Neural cell (in vitro differentiated cells): ENCODE measurements around the gene CELSR3. TPM values are rescaled to one million over a fixed set of nuclear protein-coding genes. Genes with fewer than 3 reads are reported as not detected.

ENCODE experiments used
- H2AFZ ChIP-seq: fragments of 200-600, 300-800 bp; sonication (generic), shearing (Covaris generic); 2 replicates; pipeline ENCODE4 v1.6.0; 2014; ENCODE audit warnings: low read depth, mild to moderate bottlenecking, antibody characterized with exemption, low read length, moderate library complexity
- H3F3A ChIP-seq: fragments of 200-600 bp; shearing (Covaris generic); 2 replicates; pipeline ENCODE4 v1.6.1; 2016; ENCODE audit warnings: mild to moderate bottlenecking, moderate library complexity, mixed read lengths, antibody characterized with exemption, low read length; ENCODE audit not compliant: insufficient read depth, poor library complexity, severe bottlenecking
- H3K27ac ChIP-seq: fragments of 200-600, 300-800 bp; sonication (generic), shearing (Covaris generic); 2 replicates; pipeline ENCODE4 v1.5.1; 2014; ENCODE audit warnings: mild to moderate bottlenecking, low read length, moderate library complexity
- H3K27me3 ChIP-seq: fragments of 300-800, 200-600 bp; sonication (generic), shearing (Covaris generic); 2 replicates; pipeline ENCODE4 v1.6.0; 2014; ENCODE audit warnings: mild to moderate bottlenecking, low read depth, low read length, moderate library complexity; ENCODE audit not compliant: insufficient read depth
- H3K36me3 ChIP-seq: fragments of 300-800, 200-600 bp; sonication (generic), shearing (Covaris generic); 2 replicates; pipeline ENCODE4 v1.5.1; 2014; ENCODE audit warnings: mild to moderate bottlenecking, antibody characterized with exemption, low read length, moderate library complexity; ENCODE audit not compliant: insufficient read depth
- H3K4me2 ChIP-seq: fragments of 300-800, 200-600 bp; sonication (generic), shearing (Covaris generic); 2 replicates; pipeline ENCODE4 v1.6.0; 2014; ENCODE audit warnings: mild to moderate bottlenecking, low read length
- H3K4me3 ChIP-seq: fragments of 300-800, 200-600 bp; sonication (generic), shearing (Covaris generic); 2 replicates; pipeline ENCODE4 v1.5.1; 2014; ENCODE audit warnings: mild to moderate bottlenecking, low read length, moderate library complexity
- H3K79me2 ChIP-seq: fragments of 200-600 bp; shearing (Covaris generic); replicated peaks from 2 replicates; pipeline ENCODE4 v1.6.0; 2014; ENCODE audit warnings: mild to moderate bottlenecking, low read length, moderate library complexity; ENCODE audit not compliant: insufficient read depth
- H3K9ac ChIP-seq: fragments of 300-800, 200-600 bp; sonication (generic), shearing (Covaris generic); 2 replicates; pipeline ENCODE4 v1.6.1; 2016; ENCODE audit warnings: mild to moderate bottlenecking, low read length, mixed read lengths
- H3K9me2 ChIP-seq: fragments of 200-600 bp; shearing (Covaris generic); 2 replicates; pipeline ENCODE4 v1.6.1; 2016; ENCODE audit warnings: mild to moderate bottlenecking, low read length, mixed read lengths; ENCODE audit not compliant: insufficient read depth
- H3K9me3 ChIP-seq: fragments of 200-600, 300-800 bp; sonication (generic), shearing (Covaris generic); 2 replicates; pipeline ENCODE4 v1.6.1; 2016; ENCODE audit warnings: mild to moderate bottlenecking, mixed run types, low read length, moderate library complexity, mixed read lengths
- H4K20me1 ChIP-seq: fragments of 200-600 bp; shearing (Covaris generic); 2 replicates; pipeline ENCODE4 v1.6.1; 2016; ENCODE audit warnings: mild to moderate bottlenecking, mixed run types; ENCODE audit not compliant: insufficient read depth
- CTCF ChIP-seq: fragments of 450-650 bp; IDR thresholded peaks from 2 replicates; pipeline ENCODE4 v1.5.1; 2014; ENCODE audit warnings: antibody characterized with exemption, mild to moderate bottlenecking, moderate library complexity; ENCODE audit not compliant: poor library complexity, severe bottlenecking
- EP300 ChIP-seq: fragments of 450-650 bp; conservative IDR thresholded peaks from 2 replicates; pipeline ENCODE4 v1.6.1; 2014; ENCODE audit warnings: antibody characterized with exemption, mild to moderate bottlenecking, moderate library complexity; ENCODE audit not compliant: poor library complexity, severe bottlenecking
- EZH2 ChIP-seq: fragments of 200-600, 300-800 bp; shearing (Covaris generic), sonication (generic); IDR thresholded peaks from 2 replicates; pipeline ENCODE4 v1.6.1; 2014; ENCODE audit warnings: antibody characterized with exemption, low read length, borderline replicate concordance, mild to moderate bottlenecking; ENCODE audit not compliant: insufficient read depth, poor library complexity, severe bottlenecking
- MXI1 ChIP-seq: fragments of 450-650 bp; conservative IDR thresholded peaks from 2 replicates; pipeline ENCODE4 v1.6.1; 2014; ENCODE audit warnings: antibody characterized with exemption, mild to moderate bottlenecking; ENCODE audit not compliant: poor library complexity, severe bottlenecking
- POLR2AphosphoS5 ChIP-seq: IDR thresholded peaks from 2 replicates; pipeline ENCODE4 v1.6.1; 2012
- RAD21 ChIP-seq: fragments of 450-650 bp; conservative IDR thresholded peaks from 2 replicates; pipeline ENCODE4 v1.6.1; 2014; ENCODE audit warnings: antibody characterized with exemption, mild to moderate bottlenecking, moderate library complexity
- REST ChIP-seq: IDR thresholded peaks from 2 replicates; pipeline ENCODE4 v1.6.1; 2012; ENCODE audit warnings: borderline replicate concordance
- SMC3 ChIP-seq: fragments of 450-650 bp; conservative IDR thresholded peaks from 2 replicates; pipeline ENCODE4 v1.6.1; 2014; ENCODE audit warnings: antibody characterized with exemption, mild to moderate bottlenecking, moderate library complexity; ENCODE audit not compliant: poor library complexity
- TAF1 ChIP-seq: IDR thresholded peaks from 2 replicates; pipeline ENCODE4 v1.6.1; 2012; ENCODE audit warnings: low read depth
- polyA plus RNA-seq: library from polyadenylated mRNA; depleted of rRNA; stranded (reverse); fragments of >200 nt; gene quantifications from 2 replicates; pipeline ENCODE4 v1.2.3, GENCODE V29; 2014

The CELSR3 gene
- polyA plus RNA-seq, 1 donor from 2014 or later, result 54.9 TPM

- H3K9ac ChIP-seq, result peak overlapping the region; percentile 92
Measured at GRCh38 chr3:48662145-48662752, 437 bp downstream of the CELSR3 start.

More at GRCh38 chr3:48662145-48662752, 437 bp downstream of the CELSR3 start:
- H3K27me3 ChIP-seq, result no peaks in the 10 kb centered on the region
- H4K20me1 ChIP-seq, result no peaks in the 10 kb centered on the region
- H3K4me3 ChIP-seq, result peak overlapping the region; percentile 73
- peaks cover 29% of the 10 kb centered on the region for H3K9me3 ChIP-seq
- no peaks in the 10 kb centered on the region for H3F3A ChIP-seq
- TF ChIP-seq REST, result no peak
- no peak for TF ChIP-seq EP300
- no peak for TF ChIP-seq MXI1
- no peak for TF ChIP-seq RAD21
- no peak for TF ChIP-seq CTCF
- no peak for TF ChIP-seq SMC3
- no peak for TF ChIP-seq EZH2
- no peak for TF ChIP-seq TAF1
- no peak for TF ChIP-seq POLR2AphosphoS5
- peaks cover 33% of the 10 kb centered on the region for H3K79me2 ChIP-seq
- peaks cover 39% of the 10 kb centered on the region for H3K36me3 ChIP-seq
- H2AFZ ChIP-seq, result peak overlapping the region; percentile 21
- H3K4me2 ChIP-seq, result peak overlapping the region; percentile 70
- H3K27ac ChIP-seq, result peak overlapping the region; percentile 95
- H3K9me2 ChIP-seq, result no peaks in the 10 kb centered on the region
